Activated CD4-positive, alpha-beta memory T cell treated with anti-CD3 and anti-CD28 coated beads for 36 hours (primary cell): ENCODE data around the gene ARHGEF3. TPM values are rescaled to one million over a fixed set of nuclear protein-coding genes. Genes with fewer than 3 reads are reported as not detected.

Experiments
- total RNA-seq, 2 experiments: library from RNA; stranded (reverse); gene quantifications; one replicate each; pipeline ENCODE4 v1.2.3, GENCODE V29; 2021

ARHGEF3 gene
- total RNA-seq, 2 experiments from 2014 or later, result 28.0 to 31.5 TPM

Other genes starting within 250 kb of the ARHGEF3 start
- gene CCDC66, start 244.8 kb downstream of the ARHGEF3 start, total RNA-seq, result 10 to 100 TPM; 21.0 to 29.4 TPM
- gene TASOR, start 118.7 kb downstream of the ARHGEF3 start, total RNA-seq, result 10 to 100 TPM; 71.8 to 81.3 TPM